ENCODE measurements around the gene DOCK1.

The DOCK1 gene

DNA sequence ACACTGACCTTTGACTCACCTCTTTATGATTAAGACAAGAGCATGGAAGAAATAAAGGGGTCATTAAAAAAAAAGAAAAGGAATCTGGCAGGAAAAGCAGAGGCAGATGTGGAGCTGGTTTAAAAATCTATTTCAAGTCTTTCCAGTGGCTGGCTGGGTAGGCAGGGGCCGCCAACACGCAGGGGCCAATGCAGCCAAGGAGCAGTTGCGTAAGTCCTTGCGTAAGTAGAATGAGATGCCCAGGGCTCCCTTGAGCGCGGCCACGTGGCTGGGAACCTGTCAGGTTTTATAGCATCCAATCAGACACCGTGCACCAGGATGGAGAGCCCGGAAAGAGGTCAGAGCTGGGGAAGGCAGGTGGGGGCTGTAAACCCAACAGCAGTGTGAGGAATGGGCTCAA, 414.9 kb downstream of the DOCK1 start:
- no peak for DNase-seq (ENCODE audit: low read depth in 2 of 2)
- TF ChIP-seq, protein P1, sequence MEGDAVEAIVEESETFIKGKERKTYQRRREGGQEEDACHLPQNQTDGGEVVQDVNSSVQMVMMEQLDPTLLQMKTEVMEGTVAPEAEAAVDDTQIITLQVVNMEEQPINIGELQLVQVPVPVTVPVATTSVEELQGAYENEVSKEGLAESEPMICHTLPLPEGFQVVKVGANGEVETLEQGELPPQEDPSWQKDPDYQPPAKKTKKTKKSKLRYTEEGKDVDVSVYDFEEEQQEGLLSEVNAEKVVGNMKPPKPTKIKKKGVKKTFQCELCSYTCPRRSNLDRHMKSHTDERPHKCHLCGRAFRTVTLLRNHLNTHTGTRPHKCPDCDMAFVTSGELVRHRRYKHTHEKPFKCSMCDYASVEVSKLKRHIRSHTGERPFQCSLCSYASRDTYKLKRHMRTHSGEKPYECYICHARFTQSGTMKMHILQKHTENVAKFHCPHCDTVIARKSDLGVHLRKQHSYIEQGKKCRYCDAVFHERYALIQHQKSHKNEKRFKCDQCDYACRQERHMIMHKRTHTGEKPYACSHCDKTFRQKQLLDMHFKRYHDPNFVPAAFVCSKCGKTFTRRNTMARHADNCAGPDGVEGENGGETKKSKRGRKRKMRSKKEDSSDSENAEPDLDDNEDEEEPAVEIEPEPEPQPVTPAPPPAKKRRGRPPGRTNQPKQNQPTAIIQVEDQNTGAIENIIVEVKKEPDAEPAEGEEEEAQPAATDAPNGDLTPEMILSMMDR (IDR thresholded peaks at IDR 0.05; ENCODE audit: low read depth, low read length) = no peak
- no peak overlapping the region for H3K4me3 ChIP-seq (replicated peaks in 1 of 2; ENCODE audit: low read depth in 2 of 2, low read length in 2 of 2)

DNA sequence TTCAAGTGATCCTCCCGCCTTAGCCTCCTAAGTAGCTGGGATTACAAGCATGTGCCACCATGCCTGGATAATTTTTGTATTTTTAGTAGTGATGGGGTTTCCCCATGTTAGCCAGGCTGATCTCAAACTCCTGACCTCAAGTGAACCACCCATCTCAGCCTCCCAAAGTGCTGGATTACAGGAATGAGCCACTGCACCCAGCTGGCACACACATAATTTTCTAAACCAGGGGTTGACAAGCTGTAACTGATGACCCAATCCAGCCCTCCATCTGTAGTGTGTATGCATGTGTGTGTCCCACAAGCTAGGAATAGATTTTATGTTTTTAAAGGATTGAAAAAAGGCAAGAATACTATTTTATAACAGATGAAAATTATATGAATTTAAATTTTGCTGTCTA, 417.1 kb downstream of the DOCK1 start:
- H3K4me3 ChIP-seq (replicated peaks in 1 of 2; ENCODE audit: low read depth in 2 of 2, low read length in 2 of 2) = no peak overlapping the region
- TF ChIP-seq, protein P1 (IDR thresholded peaks at IDR 0.05; ENCODE audit: low read depth, low read length) = no peak
- DNase-seq (ENCODE audit: low read depth in 2 of 2) = no peak

DNA sequence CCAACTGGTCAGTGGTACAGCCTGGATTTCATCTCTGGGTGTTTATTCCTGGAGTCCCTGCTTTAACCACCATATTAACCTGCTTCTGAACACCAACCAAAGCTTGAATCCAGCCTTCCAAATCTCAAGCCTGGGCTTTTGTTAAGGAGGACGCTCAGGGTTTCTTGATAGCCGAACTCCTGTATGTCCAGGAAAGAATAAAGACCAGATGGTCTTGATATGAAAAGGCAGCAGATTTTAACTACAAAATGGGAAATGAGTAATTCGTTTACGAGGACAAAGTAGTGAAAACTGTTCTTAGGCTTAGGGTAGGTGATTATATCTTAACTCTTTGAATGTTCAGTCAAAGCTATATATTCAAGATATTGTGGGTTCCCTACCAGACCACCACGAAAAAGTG, 420.3 kb downstream of the DOCK1 start:
- no peak overlapping the region for H3K4me3 ChIP-seq (replicated peaks in 1 of 2; ENCODE audit: low read depth in 2 of 2, low read length in 2 of 2)
- TF ChIP-seq, protein P1 (IDR thresholded peaks at IDR 0.05; ENCODE audit: low read depth, low read length) = no peak
- DNase-seq (ENCODE audit: low read depth in 2 of 2) = no peak

DNA sequence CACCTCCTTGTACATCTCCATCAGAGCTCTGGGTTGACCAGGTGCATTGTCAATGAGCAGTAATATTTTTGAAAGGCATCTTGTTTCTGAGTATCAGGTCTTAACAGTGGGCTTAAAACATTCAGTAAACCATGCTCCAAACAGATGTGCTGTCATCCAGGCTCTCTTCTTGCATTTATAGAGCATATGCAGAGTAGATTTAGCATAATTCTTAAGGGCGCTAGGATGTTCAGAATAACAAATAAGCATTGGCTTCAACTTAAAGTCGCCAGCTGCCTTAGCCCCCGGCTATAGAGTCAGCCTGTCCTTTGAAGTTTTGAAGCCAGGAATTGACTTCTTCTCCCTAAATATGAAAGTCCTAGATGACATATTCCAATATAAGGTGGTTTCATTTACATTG, 421.7 kb downstream of the DOCK1 start:
- no peak overlapping the region for H3K4me3 ChIP-seq (replicated peaks in 1 of 2; ENCODE audit: low read depth in 2 of 2, low read length in 2 of 2)
- no peak for DNase-seq (ENCODE audit: low read depth in 2 of 2)
- TF ChIP-seq, protein P1 (IDR thresholded peaks at IDR 0.05; ENCODE audit: low read depth, low read length) = no peak

DNA sequence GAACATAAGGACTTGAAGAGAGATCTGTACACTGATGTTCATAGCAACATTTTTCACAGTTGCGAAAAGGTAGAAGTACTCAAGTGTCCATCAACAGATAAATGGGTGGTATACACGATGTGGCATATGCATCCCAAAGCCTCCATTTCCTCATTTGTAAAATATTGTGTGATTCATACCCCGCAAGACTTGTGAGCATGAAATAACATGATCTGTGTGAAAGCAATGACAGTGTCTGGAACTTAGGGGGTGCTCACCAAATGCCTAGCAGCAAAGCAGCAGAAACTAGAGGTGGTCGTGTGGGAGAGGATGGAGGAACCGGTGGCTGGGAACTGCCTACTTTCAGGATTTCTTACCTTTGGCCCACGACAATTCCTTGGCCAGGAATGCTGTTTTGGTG, 426.5 kb downstream of the DOCK1 start:
- H3K4me3 ChIP-seq (replicated peaks in 1 of 2; ENCODE audit: low read depth in 2 of 2, low read length in 2 of 2) = no peak overlapping the region
- TF ChIP-seq, protein P1 (IDR thresholded peaks at IDR 0.05; ENCODE audit: low read depth, low read length) = no peak
- no peak for DNase-seq (ENCODE audit: low read depth in 2 of 2)

DNA sequence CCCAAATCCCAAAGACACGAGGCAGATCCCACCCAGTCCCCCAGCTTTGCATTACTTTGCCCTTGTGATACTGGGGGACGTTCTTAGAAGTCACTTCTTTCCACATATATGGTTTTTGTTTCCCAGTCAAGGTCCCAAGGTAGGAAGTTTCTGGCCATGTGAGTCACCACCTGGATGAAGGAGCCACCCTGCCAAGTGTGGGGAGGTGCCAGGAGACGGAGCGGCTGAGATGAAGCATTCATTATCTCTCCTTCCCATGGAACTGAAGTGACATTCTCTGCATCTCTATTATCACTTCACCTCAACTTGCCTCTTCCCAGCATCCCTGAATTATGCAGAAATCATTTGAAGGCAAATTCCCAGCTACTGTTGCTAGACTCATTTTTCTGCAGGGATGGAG, 427.4 kb downstream of the DOCK1 start:
- TF ChIP-seq, protein P1 (IDR thresholded peaks at IDR 0.05; ENCODE audit: low read depth, low read length) = no peak
- H3K4me3 ChIP-seq (replicated peaks in 1 of 2; ENCODE audit: low read depth in 2 of 2, low read length in 2 of 2) = no peak overlapping the region
- DNase-seq (ENCODE audit: low read depth in 2 of 2) = no peak

DNA sequence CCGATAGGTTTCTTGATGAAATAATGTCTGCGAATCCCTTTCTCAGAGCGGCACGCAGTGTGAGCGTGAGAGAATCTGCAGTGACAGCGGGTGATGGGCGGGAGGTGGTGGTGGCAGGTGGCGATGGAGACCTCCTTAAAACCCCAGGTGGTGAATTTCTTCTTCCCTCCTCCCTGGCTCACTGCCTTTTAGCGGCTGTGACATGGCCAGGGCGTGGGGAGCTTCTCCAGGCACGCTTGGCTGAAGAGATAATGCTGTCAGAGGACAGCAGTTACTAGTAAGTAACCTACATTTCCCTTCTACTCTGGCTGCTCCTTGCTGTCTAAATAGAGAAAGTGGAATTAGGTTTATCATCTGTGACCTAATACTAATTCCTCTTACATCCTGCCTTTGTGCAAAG, 432.6 kb downstream of the DOCK1 start:
- peak in 1 of 2 donors; percentile 14 for DNase-seq (ENCODE audit: low read depth in 2 of 2)
- TF ChIP-seq, protein P1 (IDR thresholded peaks at IDR 0.05; ENCODE audit: low read depth, low read length) = no peak
- H3K4me3 ChIP-seq (replicated peaks in 1 of 2; ENCODE audit: low read depth in 2 of 2, low read length in 2 of 2) = no peak overlapping the region
